H1 (cell line): ENCODE data around the gene LPCAT1. TPM values are rescaled to one million over a fixed set of nuclear protein-coding genes. Genes with fewer than 3 reads are reported as not detected.

Source experiments
- CHD7 ChIP-seq: fragments of 300-600 bp; sonication (generic); IDR thresholded peaks from 2 replicates; pipeline ENCODE4 v1.7.1; 2012; ENCODE audit warnings: low read length, moderate library complexity, mild to moderate bottlenecking, inconsistent platforms; ENCODE audit not compliant: insufficient replicate concordance
- MAX ChIP-seq: IDR thresholded peaks from 2 replicates; pipeline ENCODE4 v1.6.1; 2012; ENCODE audit warnings: inconsistent platforms
- SIN3A ChIP-seq, 2 experiments: IDR thresholded peaks in 1 of 2; conservative IDR thresholded peaks in 1 of 2; 2 replicates each; pipeline ENCODE4 v1.6.1; 2011 to 2012; ENCODE audit warnings: low read length in 2 of 2, improper control_type of control experiment in 1 of 2, low read depth in 1 of 2, mild to moderate bottlenecking in 1 of 2
- SIX5 ChIP-seq: IDR thresholded peaks from 2 replicates; pipeline ENCODE4 v1.6.1; 2011; ENCODE audit warnings: mild to moderate bottlenecking, low read depth, low read length
- polyA plus RNA-seq, 7 experiments: library from polyadenylated mRNA; depleted of rRNA in 3 of 7; stranded (reverse) in 5 of 7; unstranded in 2 of 7; fragments of >200 nt in 5 of 7; fragments of 200-250 nt in 2 of 7; gene quantifications; 1 replicate in 5 of 7; 2 replicates in 1 of 7; 4 replicates in 1 of 7; pipeline versions ENCODE4 v1.2.1 to v1.2.3, GENCODE V29; 2011 to 2013; ENCODE audit warnings: missing spikeins in 2 of 7, mixed read lengths in 2 of 7
- total RNA-seq: library from RNA; stranded (reverse); fragmentation: NEBNext Ultra II Directional; extraction: Animal tissue kit (Norgen Biotek cat#: 25700); gene quantifications from 2 replicates; pipeline ENCODE4 v1.2.1, GENCODE V29; 2021

Gene LPCAT1
- total and polyA plus RNA-seq, 2 of the 8 experiments (the other 6 are each of a cell fraction or from before 2014, with no cell fraction given): 107 to 260 TPM

- no peak for TF ChIP-seq CHD7
- no peak for TF ChIP-seq SIX5
- no peak for TF ChIP-seq SIN3A (conservative IDR thresholded peaks at IDR 0.05 in 1 of 2, IDR thresholded peaks at IDR 0.05 in 1 of 2; ENCODE audit: low read depth in 1 of 2, low read length in 2 of 2)
- TF ChIP-seq MAX: no peak
- TF ChIP-seq, all 59 proteins: peak for 0
Observed at GRCh38 chr5:1503241-1504068, 20.3 kb downstream of the LPCAT1 start (continued).
